ENCODE data around the gene TMEM39A.

TMEM39A gene

GRCh38 chr3:119413603-119414280 is 49.7 kb downstream of the TMEM39A start:
- no peaks in the 10 kb centered on the region for H3K9me3 ChIP-seq (ENCODE audit: low read length)
- H3K4me2 ChIP-seq (ENCODE audit: low read length) = no peak overlapping the region
- H3K4me3 ChIP-seq (ENCODE audit: low read depth, low read length, poor library complexity, severe bottlenecking) = no peak overlapping the region
- H3K27me3 ChIP-seq (ENCODE audit: insufficient read depth, low read length) = no peaks in the 10 kb centered on the region
- H3K27ac ChIP-seq (ENCODE audit: low read depth, low read length, poor library complexity, severe bottlenecking) = no peak overlapping the region
- no peak overlapping the region for H2AFZ ChIP-seq (ENCODE audit: low read length)
- H3F3A ChIP-seq (ENCODE audit: insufficient read depth, low read length) = no peaks in the 10 kb centered on the region
- no peaks in the 10 kb centered on the region for H3K36me3 ChIP-seq (ENCODE audit: insufficient read depth, low read length)
- no peaks in the 10 kb centered on the region for H3K79me2 ChIP-seq (ENCODE audit: insufficient read depth, low read length)
- H3K4me1 ChIP-seq (ENCODE audit: insufficient read depth, low read length, severe bottlenecking) = peaks cover 4% of the 10 kb centered on the region
- TF ChIP-seq EZH2 (IDR thresholded peaks at IDR 0.05; ENCODE audit: borderline replicate concordance, low read length) = no peak
- no peak for TF ChIP-seq CTCF (IDR thresholded peaks at IDR 0.05; ENCODE audit: low read length)
- H4K20me1 ChIP-seq (ENCODE audit: insufficient read depth, low read length) = no peaks in the 10 kb centered on the region
- no peaks in the 10 kb centered on the region for H3K9me2 ChIP-seq (ENCODE audit: low read depth, low read length)
- H3K9ac ChIP-seq (ENCODE audit: low read length) = no peak overlapping the region

GRCh38 chr3:119409844-119410243 is 53.6 kb downstream of the TMEM39A start:
- no peak overlapping the region for H3K27ac ChIP-seq (ENCODE audit: low read depth, low read length, poor library complexity, severe bottlenecking)
- H3K9me3 ChIP-seq (ENCODE audit: low read length) = no peaks in the 10 kb centered on the region
- H3K9me2 ChIP-seq (ENCODE audit: low read depth, low read length) = no peaks in the 10 kb centered on the region
- no peaks in the 10 kb centered on the region for H3K36me3 ChIP-seq (ENCODE audit: insufficient read depth, low read length)
- H3K4me1 ChIP-seq (ENCODE audit: insufficient read depth, low read length, severe bottlenecking) = peaks cover 13% of the 10 kb centered on the region
- H3K9ac ChIP-seq (ENCODE audit: low read length) = no peak overlapping the region
- H3K79me2 ChIP-seq (ENCODE audit: insufficient read depth, low read length) = no peaks in the 10 kb centered on the region
- no peaks in the 10 kb centered on the region for H3K27me3 ChIP-seq (ENCODE audit: insufficient read depth, low read length)
- H3K4me2 ChIP-seq (ENCODE audit: low read length) = no peak overlapping the region
- H3F3A ChIP-seq (ENCODE audit: insufficient read depth, low read length) = no peaks in the 10 kb centered on the region
- TF ChIP-seq EZH2 (IDR thresholded peaks at IDR 0.05; ENCODE audit: borderline replicate concordance, low read length) (no peak), CTCF (IDR thresholded peaks at IDR 0.05; ENCODE audit: low read length) (no peak)
- no peak overlapping the region for H2AFZ ChIP-seq (ENCODE audit: low read length)
- H4K20me1 ChIP-seq (ENCODE audit: insufficient read depth, low read length) = no peaks in the 10 kb centered on the region
- H3K4me3 ChIP-seq (ENCODE audit: low read depth, low read length, poor library complexity, severe bottlenecking) = no peak overlapping the region

- Histone ChIP-seq H3K9me3 (ENCODE audit: low read length) (no peaks in the 10 kb centered on the region), H3K9ac (ENCODE audit: low read length) (no peak overlapping the region), H3K36me3 (ENCODE audit: insufficient read depth, low read length) (no peaks in the 10 kb centered on the region), H3K79me2 (ENCODE audit: insufficient read depth, low read length) (no peaks in the 10 kb centered on the region), H4K20me1 (ENCODE audit: insufficient read depth, low read length) (no peaks in the 10 kb centered on the region), H3K9me2 (ENCODE audit: low read depth, low read length) (no peaks in the 10 kb centered on the region), H2AFZ (ENCODE audit: low read length) (no peak overlapping the region), H3K27me3 (ENCODE audit: insufficient read depth, low read length) (no peaks in the 10 kb centered on the region), H3F3A (ENCODE audit: insufficient read depth, low read length) (no peaks in the 10 kb centered on the region), H3K4me3 (ENCODE audit: low read depth, low read length, poor library complexity, severe bottlenecking) (no peak overlapping the region), H3K27ac (ENCODE audit: low read depth, low read length, poor library complexity, severe bottlenecking) (peak overlapping the region; percentile 13), H3K4me2 (ENCODE audit: low read length) (no peak overlapping the region; the same call in 1 of the 2 replicates), H3K4me1 (ENCODE audit: insufficient read depth, low read length, severe bottlenecking) (peaks cover 13% of the 10 kb centered on the region)
- no peak for TF ChIP-seq EZH2 (IDR thresholded peaks at IDR 0.05; ENCODE audit: borderline replicate concordance, low read length)
Observed at GRCh38 chr3:119408243-119408950, 55.0 kb downstream of the TMEM39A start.

Data from OCI-LY1 (cell line).